Uterus (tissue), 4 donors: ENCODE measurements around the gene PSMG1. TPM values are rescaled to one million over a fixed set of nuclear protein-coding genes. Genes with fewer than 3 reads are reported as not detected.
A peak's percentile ranks its signal among the peaks of the same experiment; 100 is the strongest.

ENCODE experiments used
- DNase-seq, 2 donors: peaks; one replicate each; pipeline ENCODE4 v3.0.0-alpha.2; 2019 to 2020
- H3K27ac ChIP-seq, 2 donors: fragments of 200-600 bp; sonication (generic); 1 replicate in 1 of 2; 2 replicates in 1 of 2; pipeline ENCODE4 v1.5.1; 2016 to 2018
- H3K27me3 ChIP-seq, 2 donors: fragments of 200-600 bp; sonication (generic); one replicate each; pipeline ENCODE4 v1.5.1; 2018 to 2019; ENCODE audit warnings: control low read depth in 1 of 2
- H3K36me3 ChIP-seq, 2 donors: fragments of 200-600 bp; sonication (generic); one replicate each; pipeline ENCODE4 v1.5.1; 2019; ENCODE audit warnings: control low read depth in 1 of 2
- H3K4me1 ChIP-seq, 2 donors: fragments of 200-600 bp; sonication (generic); one replicate each; pipeline ENCODE4 v1.5.1; 2018 to 2019; ENCODE audit warnings: control low read depth in 1 of 2
- H3K4me3 ChIP-seq, 2 donors: fragments of 200-600 bp; sonication (generic); 1 replicate in 1 of 2; 2 replicates in 1 of 2; pipeline ENCODE4 v1.5.1; 2018 to 2019; ENCODE audit warnings: mild to moderate bottlenecking in 1 of 2
- H3K9me3 ChIP-seq, 2 donors: fragments of 200-600 bp; sonication (generic); one replicate each; pipeline ENCODE4 v1.5.1; 2019; ENCODE audit warnings: control low read depth in 1 of 2
- CTCF ChIP-seq, 4 experiments: fragments of 200-600 bp in 2 of 4; fragments of 450-650 bp in 2 of 4; sonication (generic) in 2 of 4; IDR thresholded peaks; one replicate each; pipeline ENCODE4 v1.5.1; 2016 to 2019; ENCODE audit warnings: antibody characterized with exemption in 4 of 4, mild to moderate bottlenecking in 2 of 4, moderate library complexity in 1 of 4
- POLR2A ChIP-seq, 2 donors: fragments of 450-650 bp; IDR thresholded peaks; one replicate each; pipeline ENCODE4 v1.6.1; 2016; ENCODE audit warnings: antibody characterized with exemption in 2 of 2, mild to moderate bottlenecking in 1 of 2, moderate library complexity in 1 of 2
- intact Hi-C: fragments of 100-400 bp; cut with DNase I; formaldehyde crosslinking; loops from one replicate; pipeline ENCODE4 v1.15.1; 2023; ENCODE audit warnings: low total_unique reads
- total RNA-seq, 4 donors: library from RNA; depleted of rRNA in 3 of 4; stranded (reverse); fragments of >200 nt in 3 of 4; gene quantifications; one replicate each; pipeline versions ENCODE4 v1.1.0 to v1.2.4, GENCODE V29; 2014 to 2023
- donor health status: DM: yes; HTN: yes; CAD: no.

PSMG1 gene
- total RNA-seq, 4 donors from 2014 or later, result 21.0 to 33.8 (median 23.4) TPM

- Histone ChIP-seq H3K4me3 (no peak overlapping the region), H3K4me1 (no peaks in the 10 kb centered on the region), H3K27me3 (no peaks in the 10 kb centered on the region), H3K27ac (no peak overlapping the region), H3K36me3 (no peaks in the 10 kb centered on the region), H3K9me3 (no peaks in the 10 kb centered on the region)
- TF ChIP-seq CTCF (IDR thresholded peaks at IDR 0.05), result no peak
- TF ChIP-seq POLR2A (IDR thresholded peaks at IDR 0.05), result no peak
- intact Hi-C loops, result no loop called here
- DNase-seq, result no peak
Measured at GRCh38 chr21:39144191-39144590, 39.1 kb downstream of the PSMG1 start.

DNA sequence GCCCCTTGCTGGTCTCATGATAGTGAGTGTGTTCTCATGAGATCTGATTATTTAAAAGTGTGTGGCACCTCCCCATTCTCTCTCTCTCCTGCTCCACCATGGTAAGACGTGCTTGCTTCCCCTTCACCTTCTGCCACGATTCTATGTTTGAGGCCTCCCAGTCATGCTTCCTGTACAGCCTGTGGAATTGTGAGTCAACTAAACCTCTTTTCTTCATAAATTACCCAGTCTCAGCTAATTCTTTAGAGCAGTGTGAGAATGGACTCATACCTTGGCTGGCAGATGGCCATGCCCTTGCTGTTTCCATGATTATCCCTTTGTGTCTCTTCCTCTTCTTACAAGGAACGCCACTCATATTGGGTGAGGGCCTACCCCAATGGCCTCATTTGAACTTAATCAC, 40.3 kb downstream of the PSMG1 start:
- DNase-seq, result no peak
- no peak for TF ChIP-seq POLR2A (IDR thresholded peaks at IDR 0.05)
- no peak for TF ChIP-seq CTCF (IDR thresholded peaks at IDR 0.05)
- intact Hi-C loops, result no loop called here
- H3K4me3 ChIP-seq, result no peak overlapping the region
- H3K9me3 ChIP-seq, result no peaks in the 10 kb centered on the region
- no peaks in the 10 kb centered on the region for H3K27me3 ChIP-seq
- H3K4me1 ChIP-seq, result no peaks in the 10 kb centered on the region
- H3K27ac ChIP-seq, result no peak overlapping the region
- no peaks in the 10 kb centered on the region for H3K36me3 ChIP-seq

- Histone ChIP-seq H3K4me1 (no peaks in the 10 kb centered on the region), H3K9me3 (no peaks in the 10 kb centered on the region), H3K27me3 (no peaks in the 10 kb centered on the region), H3K27ac (no peak overlapping the region), H3K36me3 (no peaks in the 10 kb centered on the region), H3K4me3 (no peak overlapping the region)
- no peak for DNase-seq
- intact Hi-C loops, result no loop called here
- TF ChIP-seq CTCF (IDR thresholded peaks at IDR 0.05), result no peak
- TF ChIP-seq POLR2A (IDR thresholded peaks at IDR 0.05), result no peak
Measured at GRCh38 chr21:39141502-39141901, 41.7 kb downstream of the PSMG1 start.

- no peaks in the 10 kb centered on the region for H3K9me3 ChIP-seq
- peak in 1 of 2 donors; percentile 45 for DNase-seq
- no peak for TF ChIP-seq CTCF (IDR thresholded peaks at IDR 0.05)
- TF ChIP-seq POLR2A (IDR thresholded peaks at IDR 0.05), result no peak
- H3K27me3 ChIP-seq, result no peaks in the 10 kb centered on the region
- H3K4me1 ChIP-seq, result no peaks in the 10 kb centered on the region
- intact Hi-C loops, result no loop called here
- no peaks in the 10 kb centered on the region for H3K36me3 ChIP-seq
- no peak overlapping the region for H3K4me3 ChIP-seq
- H3K27ac ChIP-seq, result peak overlapping the region; percentile 40 to 48
Measured at GRCh38 chr21:39137248-39138178, 45.7 kb downstream of the PSMG1 start.

- no peak for DNase-seq
- intact Hi-C loops, result no loop called here
- TF ChIP-seq CTCF (IDR thresholded peaks at IDR 0.05) (no peak), POLR2A (IDR thresholded peaks at IDR 0.05) (no peak)
- Histone ChIP-seq H3K4me1 (no peaks in the 10 kb centered on the region), H3K27me3 (no peaks in the 10 kb centered on the region), H3K27ac (peak overlapping the region in 1 of 2 donors; percentile 48), H3K36me3 (no peaks in the 10 kb centered on the region), H3K9me3 (no peaks in the 10 kb centered on the region), H3K4me3 (no peak overlapping the region)
Measured at GRCh38 chr21:39136711-39137110, 46.5 kb downstream of the PSMG1 start.
